ENCODE measurements around the gene KRI1. TPM values are rescaled to one million over a fixed set of nuclear protein-coding genes. Genes with fewer than 3 reads are reported as not detected.

KRI1 gene
- total RNA-seq (2022; extraction: Qiagen RNA extraction), result 13.9 to 16.6 TPM (median 16.0 TPM) in 5 replicates

DNA sequence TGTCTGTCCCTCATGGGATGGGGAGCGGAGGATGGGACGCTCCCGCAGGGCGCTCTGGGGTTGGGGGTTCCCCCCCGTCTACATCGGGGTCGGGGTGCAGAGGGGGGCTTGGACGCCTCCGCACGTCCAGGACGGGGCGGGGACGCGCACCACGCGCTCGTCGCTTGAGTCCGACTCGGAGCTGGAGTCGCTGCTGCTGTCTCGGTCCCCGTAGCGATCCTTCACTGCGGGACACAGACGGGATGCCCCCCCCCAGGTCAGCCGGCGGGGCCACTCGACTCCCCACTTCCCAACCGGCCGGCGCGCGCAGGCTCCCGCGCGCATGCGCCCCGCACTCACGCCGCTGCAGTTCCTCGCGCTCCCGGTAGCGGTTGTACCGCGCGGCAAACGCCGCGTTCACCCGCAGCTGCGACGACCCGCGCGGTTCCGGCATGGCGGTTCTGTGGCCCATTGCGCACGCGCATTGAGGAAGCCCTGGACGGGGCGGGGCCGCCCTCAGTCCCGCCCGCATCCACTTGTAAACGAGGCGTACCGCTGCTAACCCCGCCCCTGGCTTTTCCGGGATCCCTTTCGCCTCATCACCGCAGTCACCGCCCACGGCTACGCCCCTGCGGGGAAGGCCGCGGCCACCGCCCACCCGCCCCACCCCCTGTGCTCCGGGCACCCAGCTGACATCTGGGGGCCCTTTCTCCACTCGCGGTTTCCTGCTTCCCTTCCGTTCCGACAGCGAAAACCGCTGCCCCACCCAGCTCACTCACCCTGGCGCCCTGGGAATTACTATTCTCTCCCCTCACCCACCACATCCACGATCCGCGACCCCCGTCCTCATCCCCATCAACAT is at the start of gene KRI1:
Gene KRI1 (minus strand): TSS at position 444 of the 841 bp plus-strand sequence. CDS start 11 bp downstream, at position 433.

DNA sequence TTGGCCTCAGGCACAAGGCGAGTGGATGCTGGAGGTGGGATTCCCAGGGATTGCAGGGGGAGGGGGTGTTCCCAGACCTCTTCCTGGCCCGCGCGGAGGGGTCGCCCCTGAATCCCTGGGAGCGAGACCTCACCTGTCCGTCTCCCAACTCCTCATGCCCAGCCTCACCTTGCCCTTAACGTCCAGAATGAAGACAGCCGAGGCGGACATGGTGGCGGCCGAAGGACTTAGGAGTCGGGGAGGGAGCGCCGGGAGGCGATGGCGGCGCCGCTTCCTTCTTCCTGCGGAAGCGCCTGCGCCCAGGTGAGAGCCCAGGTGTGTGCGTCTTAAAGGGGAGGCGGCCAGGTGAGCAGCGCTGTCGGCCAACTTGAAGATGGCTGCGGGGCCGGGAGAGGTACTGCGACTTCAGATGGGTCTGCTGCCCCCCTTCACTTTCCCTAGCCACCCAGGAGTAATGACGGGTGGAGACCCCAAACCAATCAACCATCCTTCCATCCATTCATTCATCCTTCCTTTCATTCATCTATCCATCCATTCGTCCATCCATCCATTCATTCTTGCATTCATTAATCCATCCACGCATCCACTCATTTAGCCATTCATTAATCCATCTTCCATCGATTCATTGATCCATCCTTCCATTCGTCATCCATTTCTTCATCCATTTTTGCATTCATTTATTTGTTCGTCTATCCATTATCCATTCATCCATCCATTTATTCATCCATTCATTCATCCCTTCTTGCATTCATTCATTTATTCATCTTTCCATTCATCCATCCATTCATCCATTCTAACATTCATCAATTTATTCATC is 21.4 kb upstream of the KRI1 start, which contains the start of gene AP1M2:
Gene AP1M2 (minus strand): TSS at position 291 of the 817 bp plus-strand sequence. CDS start 81 bp downstream, at position 210.

DNA sequence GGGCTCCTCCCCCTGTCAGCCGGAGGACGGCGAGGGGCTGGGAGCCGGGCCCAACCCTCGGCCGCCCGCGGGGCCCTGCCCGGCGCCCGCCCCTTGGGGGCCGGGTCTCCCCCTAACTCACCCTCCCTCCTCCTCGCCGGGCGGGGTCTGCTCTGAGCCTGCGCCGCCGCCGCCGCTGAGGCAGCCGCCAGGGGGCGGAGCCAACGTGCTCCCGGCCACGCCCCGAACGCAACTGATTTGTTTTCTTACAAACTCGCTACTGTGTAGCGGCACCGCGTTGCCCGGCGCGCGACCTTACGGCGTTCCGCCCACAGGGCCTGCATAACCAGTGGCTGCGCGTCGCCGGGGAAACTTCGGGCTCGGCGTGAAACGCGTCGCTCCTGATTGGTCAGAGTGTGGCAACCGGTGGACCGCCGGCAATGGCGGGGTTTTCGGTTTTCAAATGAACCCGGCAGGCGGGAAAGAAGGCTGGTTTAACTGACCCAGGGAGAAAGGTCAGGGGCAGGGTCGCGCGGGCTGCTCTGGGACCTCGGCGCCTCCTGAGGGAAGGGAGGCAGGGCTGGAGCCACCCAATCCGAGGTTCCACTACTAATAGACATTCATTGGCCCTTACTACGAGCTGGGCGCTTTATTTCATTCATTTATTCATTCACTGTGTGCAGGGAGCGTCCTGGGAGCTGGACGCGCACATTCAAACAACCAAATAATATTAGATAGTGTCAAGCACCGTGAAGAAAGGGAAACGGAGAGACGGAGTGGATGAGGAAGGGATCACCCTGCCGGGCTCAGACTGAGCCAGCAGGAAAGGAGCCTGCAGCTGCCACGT is 3.2 kb upstream of the KRI1 start, which contains the start of gene CDKN2D:
Gene CDKN2D (minus strand): TSS at position 154 of the 826 bp plus-strand sequence. CDS start 326 bp downstream, outside the sequence.

DNA sequence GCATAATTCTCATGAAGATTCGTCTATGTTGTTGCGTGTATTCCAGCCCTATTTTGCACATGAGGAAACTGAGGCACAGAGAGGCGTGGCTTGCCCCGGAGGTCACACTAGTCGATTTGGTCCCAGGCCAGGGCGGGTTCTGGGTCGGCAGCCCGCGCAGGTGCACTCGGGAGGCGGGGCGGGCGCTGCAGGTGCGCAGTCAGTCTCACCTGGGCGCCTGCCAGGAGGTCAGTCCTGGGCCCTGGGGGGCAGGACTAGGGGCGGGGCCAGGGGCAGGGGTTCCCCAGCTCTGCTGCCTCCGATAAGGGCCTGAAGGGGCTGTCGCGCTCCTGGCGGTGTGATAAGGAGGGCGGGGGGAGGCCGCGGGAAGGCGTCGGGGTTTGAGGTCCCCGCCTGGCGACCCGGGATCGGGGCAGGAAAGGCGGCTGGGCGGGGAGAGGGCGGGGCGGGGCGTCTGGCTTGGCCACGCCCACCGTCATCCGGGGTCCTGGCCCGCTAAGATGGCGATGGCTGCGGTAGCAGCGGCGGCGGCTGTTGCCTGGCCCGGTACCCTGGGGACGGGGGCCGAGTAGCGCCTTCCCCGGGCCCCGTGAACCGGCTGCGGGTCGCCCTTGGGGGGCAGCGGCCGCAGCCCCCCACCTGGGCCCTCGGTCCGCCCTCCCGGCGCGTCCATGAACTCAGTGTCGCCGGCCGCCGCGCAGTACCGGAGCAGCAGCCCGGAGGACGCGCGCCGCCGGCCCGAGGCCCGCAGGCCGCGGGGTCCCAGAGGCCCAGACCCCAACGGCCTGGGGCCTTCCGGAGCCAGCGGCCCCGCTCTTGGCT is 22.2 kb downstream of the KRI1 start, which contains the start of gene ATG4D:
Gene ATG4D (plus strand): TSS at position 485 of the 822 bp plus-strand sequence. CDS start 187 bp downstream, at position 672.

DNA sequence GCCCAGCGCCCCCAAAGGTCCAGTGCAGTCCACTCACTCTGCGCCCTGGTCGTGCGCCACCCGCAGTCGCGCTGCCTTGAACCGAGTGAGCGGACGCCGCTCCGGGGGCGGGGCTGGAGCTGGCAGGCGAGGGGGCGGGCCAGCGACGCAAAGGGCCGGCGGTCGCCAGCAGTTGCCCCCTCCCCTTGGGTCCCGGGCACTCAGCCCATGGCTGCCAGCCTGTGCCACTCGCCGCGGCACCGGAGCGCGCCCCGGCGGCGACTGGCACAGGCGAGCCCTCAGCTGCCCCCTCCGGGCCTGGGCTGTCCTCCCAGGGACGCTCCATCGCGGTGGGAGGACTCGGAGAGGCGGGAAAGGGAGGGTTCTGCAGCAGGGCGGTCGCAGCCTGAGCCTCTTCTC is 48.5 kb downstream of the KRI1 start, which contains the start of gene S1PR5:
Gene S1PR5 (minus strand): TSS at position 87 of the 399 bp plus-strand sequence. CDS start 2,436 bp downstream, outside the sequence.

Other genes starting within 250 kb of the KRI1 start
- 23.7 to 43.6 TPM (median 32.4 TPM) in 5 replicates for gene FDX2, start 250.0 kb downstream of the KRI1 start, total RNA-seq (2022; extraction: Qiagen RNA extraction)
- gene RAVER1, start 232.5 kb downstream of the KRI1 start, total RNA-seq (2022; extraction: Qiagen RNA extraction), result 19.6 to 27.9 TPM (median 27.6 TPM) in 5 replicates
- 5.4 to 10.2 TPM (median 8.5 TPM) in 5 replicates for gene ICAM3, start 226.4 kb downstream of the KRI1 start, total RNA-seq (2022; extraction: Qiagen RNA extraction)
- gene TYK2, start 185.4 kb downstream of the KRI1 start, total RNA-seq (2022; extraction: Qiagen RNA extraction), result 28.5 to 52.2 TPM (median 42.1 TPM) in 5 replicates
- 167 to 206 TPM (median 175 TPM) in 5 replicates for gene CDC37, start 162.5 kb downstream of the KRI1 start, total RNA-seq (2022; extraction: Qiagen RNA extraction)
- gene PDE4A, start 145.5 kb downstream of the KRI1 start, total RNA-seq (2022; extraction: Qiagen RNA extraction), result 3.5 to 4.7 TPM (median 4.3 TPM) in 5 replicates
- 47.6 to 59.3 TPM (median 55.4 TPM) in 5 replicates for gene KEAP1, start 62.7 kb downstream of the KRI1 start, total RNA-seq (2022; extraction: Qiagen RNA extraction)
- gene S1PR5, start 48.6 kb downstream of the KRI1 start, total RNA-seq (2022; extraction: Qiagen RNA extraction), result 1.2 to 2.0 TPM (median 1.5 TPM) in 5 replicates
- gene ATG4D, start 22.1 kb downstream of the KRI1 start, total RNA-seq (2022; extraction: Qiagen RNA extraction), result 15.2 to 25.8 TPM (median 20.7 TPM) in 5 replicates
- 4.9 to 7.5 TPM (median 6.7 TPM) in 5 replicates for gene CDKN2D, start 3.0 kb upstream of the KRI1 start, total RNA-seq (2022; extraction: Qiagen RNA extraction)
- gene AP1M2, start 21.3 kb upstream of the KRI1 start, total RNA-seq (2022; extraction: Qiagen RNA extraction), result 26.8 to 54.6 TPM (median 42.7 TPM) in 5 replicates
- gene SLC44A2, start 59.5 kb upstream of the KRI1 start, total RNA-seq (2022; extraction: Qiagen RNA extraction), result 6.8 to 8.0 TPM (median 7.3 TPM) in 5 replicates
- 155 to 172 TPM (median 168 TPM) in 5 replicates for gene ILF3, start 88.3 kb upstream of the KRI1 start, total RNA-seq (2022; extraction: Qiagen RNA extraction)
- 30.8 to 38.5 TPM (median 33.6 TPM) in 5 replicates for gene QTRT1, start 135.4 kb upstream of the KRI1 start, total RNA-seq (2022; extraction: Qiagen RNA extraction)
- 45.3 to 56.4 TPM (median 55.6 TPM) in 5 replicates for gene DNM2, start 152.1 kb upstream of the KRI1 start, total RNA-seq (2022; extraction: Qiagen RNA extraction)

All from A549 treated with Mapracorat at 1 μM for 4 hours (cell line).